K562 (cell line): ENCODE measurements around the gene DIS3L. TPM values are rescaled to one million over a fixed set of nuclear protein-coding genes. Genes with fewer than 3 reads are reported as not detected.
A peak's percentile ranks its signal among the peaks of the same experiment; 100 is the strongest.

Source experiments
- ATAC-seq: fragments of 200-7000 bp; cut with Tn5 transposase; 3 replicates; pipeline ENCODE4 v1.9.1; 2020; ENCODE audit warnings: moderate library complexity
- BruUV-seq: library from RNA; stranded (reverse); fragments of 400-500 nt; replicated peaks from 2 replicates; lab custom pipeline; 2021; lab: Mats Ljungman, UMichigan
- CTCF ChIA-PET: fragments of 300-600 bp; formaldehyde crosslinking; extraction: SDS; loops from one replicate; lab custom pipeline; 2021; ENCODE audit warnings: low intra/inter-chr PET ratio; lab: Yijun Ruan, JAX
- POLR2A ChIA-PET: fragments of 300-600, 350-650 bp; sonication (Branson Sonifier 250); formaldehyde crosslinking; extraction: SDS; loops from one replicate; lab custom pipeline; 2021; ENCODE audit warnings: antibody characterized with exemption, inconsistent platforms; lab: Yijun Ruan, JAX
- DNase-seq, 4 experiments: peaks; one replicate each; pipeline versions ENCODE4 v3.0.0 to v3.0.0-alpha.2; 2011 to 2018; ENCODE audit warnings: low spot score in 3 of 4, mixed read lengths in 3 of 4; ENCODE audit errors: extremely low read depth in 1 of 4
- FAIRE-seq: peaks from 2 replicates; lab custom pipeline; 2011; peaks lifted over from hg19 to GRCh38; lab: Jason Lieb, UNC
- H2AFZ ChIP-seq: 2 replicates; pipeline ENCODE4 v1.6.0; 2011; ENCODE audit warnings: low read depth, low read length, control low read depth, inconsistent platforms
- H3K27ac ChIP-seq: fragments of 200-600 bp; 3 replicates; pipeline ENCODE4 v1.8.0; 2011; ENCODE audit warnings: low read depth, mild to moderate bottlenecking, control low read depth, inconsistent platforms, low read length, moderate library complexity, mixed read lengths; ENCODE audit errors: extremely low read depth
- H3K27me3 ChIP-seq, 2 experiments: fragments of 300-600 bp in 1 of 2; 2 replicates in 1 of 2; 3 replicates in 1 of 2; pipeline versions ENCODE4 v1.6.0 to v1.8.0; 2011; ENCODE audit warnings: inconsistent platforms in 2 of 2, low read length in 2 of 2, mild to moderate bottlenecking in 1 of 2, mixed read lengths in 1 of 2, moderate library complexity in 1 of 2; ENCODE audit not compliant: control insufficient read depth in 2 of 2, insufficient read depth in 2 of 2
- H3K36me3 ChIP-seq: fragments of 300-600 bp; 3 replicates; pipeline ENCODE4 v1.8.0; 2011; ENCODE audit warnings: mild to moderate bottlenecking, low read length, inconsistent platforms; ENCODE audit not compliant: control insufficient read depth, insufficient read depth
- H3K4me1 ChIP-seq, 2 experiments: fragments of 200-600 bp in 1 of 2; replicated peaks in 1 of 2; 2 replicates in 1 of 2; 3 replicates in 1 of 2; pipeline versions ENCODE4 v1.5.1 to v1.8.0; 2011; ENCODE audit warnings: inconsistent platforms in 2 of 2, low read length in 2 of 2, mild to moderate bottlenecking in 1 of 2, mixed read lengths in 1 of 2, moderate library complexity in 1 of 2; ENCODE audit not compliant: control insufficient read depth in 2 of 2, insufficient read depth in 2 of 2
- H3K4me2 ChIP-seq: 2 replicates; pipeline ENCODE4 v1.6.1; 2011; ENCODE audit warnings: low read length, control low read depth, inconsistent platforms, mixed read lengths; ENCODE audit not compliant: insufficient read depth
- H3K4me3 ChIP-seq: fragments of 200-600 bp; sonication (generic), shearing (Covaris generic); 2 replicates; pipeline ENCODE4 v1.5.1; 2016; ENCODE audit warnings: control low read depth, inconsistent platforms
- H3K79me2 ChIP-seq: fragments of 200-600 bp; 3 replicates; pipeline ENCODE4 v1.8.0; 2011; ENCODE audit warnings: low read length, inconsistent platforms; ENCODE audit not compliant: control insufficient read depth, insufficient read depth
- H3K9ac ChIP-seq, 2 experiments: 2 replicates each; pipeline versions ENCODE4 v1.6.0 to v1.6.1; 2011; ENCODE audit warnings: low read depth in 2 of 2, low read length in 2 of 2, control low read depth in 1 of 2, inconsistent platforms in 1 of 2, mild to moderate bottlenecking in 1 of 2, mixed read lengths in 1 of 2; ENCODE audit not compliant: insufficient read depth in 1 of 2
- H3K9me1 ChIP-seq: one replicate; pipeline ENCODE4 v1.6.0; 2011; ENCODE audit warnings: inconsistent platforms, mild to moderate bottlenecking, low read length, moderate library complexity; ENCODE audit not compliant: control insufficient read depth, insufficient read depth
- H3K9me3 ChIP-seq: replicated peaks from 2 replicates; pipeline ENCODE4 v1.5.1; 2011; ENCODE audit warnings: low read depth, low read length, inconsistent platforms; ENCODE audit not compliant: control insufficient read depth, insufficient read depth
- H4K20me1 ChIP-seq: replicated peaks from 2 replicates; pipeline ENCODE4 v1.6.1; 2011; ENCODE audit warnings: low read length, inconsistent platforms, mixed read lengths; ENCODE audit not compliant: control insufficient read depth, insufficient read depth
- BCL6 ChIP-seq: fragments of 250-450 bp; sonication (Bioruptor Pico); IDR thresholded peaks from 2 replicates; pipeline ENCODE4 v1.4.0; 2020
- MEIS2 ChIP-seq: fragments of 450-650 bp; IDR thresholded peaks from 2 replicates; pipeline ENCODE4 v1.6.1; 2014; ENCODE audit warnings: mild to moderate bottlenecking; ENCODE audit not compliant: partially characterized antibody
- RFX5 ChIP-seq: IDR thresholded peaks from 2 replicates; pipeline ENCODE4 v1.6.1; 2011; ENCODE audit warnings: low read depth, mild to moderate bottlenecking, improper control_type of control experiment, low read length
- TEAD1 ChIP-seq, 2 experiments: fragments of 450-650 bp in 1 of 2; sonication (generic) in 1 of 2; formaldehyde crosslinking; IDR thresholded peaks; 2 replicates each; pipeline versions ENCODE4 v1.4.0 to v1.8.0; 2020 to 2022; ENCODE audit warnings: mild to moderate bottlenecking in 2 of 2, missing genetic modification reagents in 1 of 2
- WGBS: fragments of 100-300 bp; shearing (Covaris generic); methylation state at CpG from one replicate; pipeline ENCODE4 v1.1.6; 2016; ENCODE audit warnings: low coverage, mixed read lengths; ENCODE audit not compliant: insufficient coverage; ENCODE audit errors: missing lambda C conversion rate; 5-methylcytosine and 5-hydroxymethylcytosine counted together
- in situ Hi-C: fragments of 300-500 bp; cut with MboI; formaldehyde crosslinking; loops from 4 replicates; pipeline ENCODE4 v1.15.0; 2018; ENCODE audit warnings: inconsistent platforms, mixed read lengths
- intact Hi-C: fragments of 100-400 bp; cut with micrococcal nuclease; formaldehyde crosslinking; loops from 2 replicates; pipeline ENCODE4 v1.14.2; 2022
- polyA plus RNA-seq, 8 experiments: library from polyadenylated mRNA; depleted of rRNA in 4 of 8; stranded (reverse) in 5 of 8; unstranded in 3 of 8; fragments of >200 nt; fragmentation: Nextera tagmentation in 2 of 8; fragmentation: Illumina TruSeq in 1 of 8; extraction: Ambion mirVana in 2 of 8; extraction: Trizol in 1 of 8; gene quantifications; 2 replicates each; pipeline versions ENCODE4 v1.2.1 to v1.2.3, GENCODE V29; 2011 to 2014; ENCODE audit warnings: inconsistent platforms in 1 of 8, missing spikeins in 1 of 8
- total RNA-seq, 7 experiments: library from RNA; depleted of rRNA in 6 of 7; stranded (reverse); fragments of >200 nt in 6 of 7; fragmentation: Illumina TruSeq in 2 of 7; extraction: Trizol in 2 of 7; gene quantifications; 2 replicates each; pipeline versions ENCODE4 v1.2.1 to v1.2.3, GENCODE V29; 2011 to 2021; ENCODE audit warnings: low replicate concordance in 1 of 7

The DIS3L gene
- total and polyA plus RNA-seq, 9 of the 15 experiments (the other 6 are each of a cell fraction or from before 2014, with no cell fraction given) = 5.9 to 34.6 (median 16.9) TPM

GRCh38 chr15:66309828-66310227 lies 16.5 kb downstream of the DIS3L start:
- Histone ChIP-seq H3K9me3 (no peaks in the 10 kb centered on the region), H3K4me2 (no peak overlapping the region), H3K4me1 (peaks cover 0 to 3% of the 10 kb centered on the region in 2 experiments; a peak in 2 of 5 replicates), H4K20me1 (no peaks in the 10 kb centered on the region), H3K27ac (no peak overlapping the region), H3K36me3 (peaks cover 60% of the 10 kb centered on the region), H3K9ac (no peak overlapping the region), H3K27me3 (no peaks in the 10 kb centered on the region), H3K9me1 (no peaks in the 10 kb centered on the region), H3K79me2 (no peaks in the 10 kb centered on the region), H3K4me3 (no peak overlapping the region), H2AFZ (no peak overlapping the region)
- intact Hi-C loops = no loop called here
- no TSS peak for BruUV-seq
- ATAC-seq (no peak; the same call in 2 of the 3 replicates), FAIRE-seq (peak; percentile 40), DNase-seq (no peak)
- ChIA-PET CTCF (no interaction called here), POLR2A (interaction anchor here (0.6 kb wide), 1 partner anchor 11 kb away, joined by 4 read pairs; no protein-coding TSS in a partner anchor)
- in situ Hi-C loops = no loop called here
- TF ChIP-seq MEIS2 (peak; percentile 4), BCL6 (CRISPR knock-in tag) (no peak)
- 4% methylated on average over 3 of the region's 3 CpGs for WGBS

- H3K27ac ChIP-seq = no peak overlapping the region
- no peak overlapping the region for H2AFZ ChIP-seq
- peaks cover 0 to 3% of the 10 kb centered on the region in 2 experiments; a peak in 2 of 5 replicates for H3K4me1 ChIP-seq
- ATAC-seq (no peak), FAIRE-seq (no peak), DNase-seq (no peak)
- H4K20me1 ChIP-seq = no peaks in the 10 kb centered on the region
- 94% methylated on average over 2 of the region's 2 CpGs for WGBS
- TF ChIP-seq RFX5 (no peak), TEAD1 (CRISPR knock-in tag; IDR thresholded peaks at IDR 0.05) (no peak)
- POLR2A ChIA-PET = no interaction called here
- no peaks in the 10 kb centered on the region for H3K27me3 ChIP-seq
- in situ Hi-C loops (no loop called here), intact Hi-C loops (no loop called here)
- CTCF ChIA-PET = no interaction called here
- H3K9me3 ChIP-seq = no peaks in the 10 kb centered on the region
- peaks cover 66% of the 10 kb centered on the region for H3K36me3 ChIP-seq
- H3K9me1 ChIP-seq = no peaks in the 10 kb centered on the region
- H3K4me2 ChIP-seq = no peak overlapping the region
- no TSS peak for BruUV-seq
- H3K9ac ChIP-seq = no peak overlapping the region
- H3K4me3 ChIP-seq = no peak overlapping the region
- H3K79me2 ChIP-seq = no peaks in the 10 kb centered on the region
Measured at GRCh38 chr15:66310786-66311185, 17.4 kb downstream of the DIS3L start.
